ENCODE measurements around the gene RNF167.
A peak's percentile ranks its signal among the peaks of the same experiment; 100 is the strongest.

Gene RNF167

DNA sequence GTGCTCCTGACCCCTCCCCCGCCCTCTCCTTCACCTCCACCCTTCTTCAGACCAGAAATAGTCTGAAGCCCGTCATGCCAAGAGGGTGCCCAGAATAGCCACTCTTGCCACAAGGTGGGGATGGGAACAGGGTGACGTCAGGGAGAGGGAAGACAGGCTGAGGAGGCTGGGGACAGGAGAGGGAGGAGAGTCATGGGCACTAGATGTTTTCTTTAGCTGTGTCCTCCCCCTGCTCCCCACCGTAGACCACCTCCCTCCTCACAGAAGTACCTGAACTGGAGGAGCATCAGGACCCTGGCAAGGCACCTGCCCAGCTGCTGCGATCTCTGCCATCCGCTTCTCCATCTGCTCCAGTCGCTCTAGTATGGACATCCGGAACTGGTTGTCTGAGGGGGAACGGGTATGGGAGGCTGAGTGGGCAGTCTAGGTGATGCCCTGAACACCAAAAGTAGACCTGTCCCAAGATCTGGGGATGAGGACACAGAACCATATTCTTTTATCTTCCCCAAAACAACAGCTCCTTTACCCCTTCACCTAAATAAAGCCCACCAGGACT, 34.1 kb downstream of the RNF167 start:
- DNase-seq (ENCODE audit: low spot score), result no peak

DNA sequence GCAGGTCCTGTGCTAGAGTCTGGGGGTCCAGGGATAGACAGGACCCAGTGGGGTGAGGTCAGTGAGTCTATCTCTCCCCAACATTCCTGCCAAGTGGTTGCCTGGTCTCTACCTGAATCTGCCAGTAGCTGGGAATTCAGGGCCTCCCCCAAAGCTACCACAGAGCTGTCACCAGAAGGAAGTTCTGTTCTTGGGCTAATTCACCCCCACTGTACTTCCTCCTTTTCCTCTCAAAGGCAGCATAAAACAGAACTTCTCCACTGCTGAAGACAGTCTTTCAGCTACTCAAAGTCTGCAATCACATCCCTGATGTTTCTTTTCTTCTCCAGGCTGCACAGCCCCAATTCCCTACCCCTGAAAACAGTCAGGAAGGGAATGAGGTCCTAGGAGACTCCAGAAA, 38.7 kb downstream of the RNF167 start:
- TF ChIP-seq, protein P1, sequence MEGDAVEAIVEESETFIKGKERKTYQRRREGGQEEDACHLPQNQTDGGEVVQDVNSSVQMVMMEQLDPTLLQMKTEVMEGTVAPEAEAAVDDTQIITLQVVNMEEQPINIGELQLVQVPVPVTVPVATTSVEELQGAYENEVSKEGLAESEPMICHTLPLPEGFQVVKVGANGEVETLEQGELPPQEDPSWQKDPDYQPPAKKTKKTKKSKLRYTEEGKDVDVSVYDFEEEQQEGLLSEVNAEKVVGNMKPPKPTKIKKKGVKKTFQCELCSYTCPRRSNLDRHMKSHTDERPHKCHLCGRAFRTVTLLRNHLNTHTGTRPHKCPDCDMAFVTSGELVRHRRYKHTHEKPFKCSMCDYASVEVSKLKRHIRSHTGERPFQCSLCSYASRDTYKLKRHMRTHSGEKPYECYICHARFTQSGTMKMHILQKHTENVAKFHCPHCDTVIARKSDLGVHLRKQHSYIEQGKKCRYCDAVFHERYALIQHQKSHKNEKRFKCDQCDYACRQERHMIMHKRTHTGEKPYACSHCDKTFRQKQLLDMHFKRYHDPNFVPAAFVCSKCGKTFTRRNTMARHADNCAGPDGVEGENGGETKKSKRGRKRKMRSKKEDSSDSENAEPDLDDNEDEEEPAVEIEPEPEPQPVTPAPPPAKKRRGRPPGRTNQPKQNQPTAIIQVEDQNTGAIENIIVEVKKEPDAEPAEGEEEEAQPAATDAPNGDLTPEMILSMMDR (IDR thresholded peaks at IDR 0.05; ENCODE audit: extremely low read depth, missing control alignments), result no peak
- DNase-seq (ENCODE audit: low spot score), result no peak

More for the DNA sequence above, 34.1 kb downstream of the RNF167 start:
- TF ChIP-seq, protein P1 (IDR thresholded peaks at IDR 0.05; ENCODE audit: extremely low read depth, missing control alignments), result no peak

DNA sequence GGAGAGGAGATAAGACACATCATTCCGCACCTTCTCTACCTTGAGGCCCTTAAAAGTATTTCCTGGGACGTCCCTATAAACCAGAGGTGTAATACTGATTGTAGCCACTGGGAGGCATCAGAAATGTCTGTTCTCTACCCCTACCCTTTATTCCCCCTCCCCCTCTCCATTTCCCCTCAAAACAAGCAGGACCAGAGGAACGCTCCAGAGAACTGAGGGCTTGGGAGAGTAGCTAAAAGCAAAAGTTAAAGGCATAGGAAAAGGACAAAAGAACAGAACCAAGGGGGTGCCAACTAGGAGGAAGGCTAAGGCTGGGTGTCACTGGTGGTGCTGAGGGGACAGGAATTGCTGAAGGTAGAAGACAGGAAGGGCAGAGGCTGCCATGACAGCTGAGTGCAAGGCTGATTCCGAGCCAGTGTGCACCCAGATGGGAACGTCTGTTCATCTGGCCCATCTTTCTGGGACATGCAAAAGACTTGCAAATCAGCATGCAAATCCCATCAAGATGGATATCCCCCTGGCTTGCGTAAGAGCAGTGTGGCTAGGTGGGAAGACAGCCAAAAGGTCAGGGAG, 40.7 kb downstream of the RNF167 start:
- DNase-seq (ENCODE audit: low spot score), result peak; percentile 69
- TF ChIP-seq, protein P1 (IDR thresholded peaks at IDR 0.05; ENCODE audit: extremely low read depth, missing control alignments), result peak; percentile 55

DNA sequence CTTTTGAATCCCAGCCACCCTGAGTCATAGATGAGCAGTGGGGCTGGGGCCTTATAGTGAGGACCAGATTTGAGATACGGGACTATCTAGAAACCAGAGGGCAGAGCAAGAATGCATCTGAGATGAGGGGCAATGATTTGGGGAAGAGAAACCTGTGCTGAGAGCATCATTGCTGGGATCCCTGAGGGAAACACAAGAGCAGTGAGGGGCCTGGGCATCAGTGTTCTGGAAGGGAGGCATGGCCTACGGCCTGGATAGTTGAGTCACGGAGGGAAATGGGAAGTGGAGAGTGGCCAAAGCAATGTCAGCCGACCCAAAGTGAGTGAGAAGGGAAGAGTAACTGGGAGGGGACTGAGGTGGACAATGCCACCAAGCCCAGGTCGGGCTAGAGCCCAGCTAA, 42.2 kb downstream of the RNF167 start:
- no peak for DNase-seq (ENCODE audit: low spot score)
- TF ChIP-seq, protein P1 (IDR thresholded peaks at IDR 0.05; ENCODE audit: extremely low read depth, missing control alignments), result no peak

DNA sequence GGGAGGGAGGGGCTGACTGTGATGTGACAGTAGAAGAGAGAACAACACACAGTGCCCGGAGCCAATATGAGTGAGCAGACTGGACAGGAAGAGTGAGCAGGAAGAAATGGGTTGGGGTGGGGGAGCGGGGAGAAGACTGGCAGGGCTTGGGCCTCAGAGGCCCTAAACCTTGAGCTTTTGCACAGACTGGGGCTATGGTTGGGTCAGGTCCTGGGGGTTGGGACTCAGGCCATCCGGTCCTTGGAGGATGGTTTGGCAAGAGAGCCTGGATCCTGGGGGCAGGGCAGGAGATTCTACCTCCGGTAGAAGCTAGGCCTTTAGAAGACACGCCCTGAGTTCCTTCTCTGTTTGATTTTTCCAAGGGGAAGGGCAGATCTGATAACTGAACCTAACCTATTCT, 46.3 kb downstream of the RNF167 start:
- DNase-seq (ENCODE audit: low spot score), result no peak
- TF ChIP-seq, protein P1 (IDR thresholded peaks at IDR 0.05; ENCODE audit: extremely low read depth, missing control alignments), result no peak

DNA sequence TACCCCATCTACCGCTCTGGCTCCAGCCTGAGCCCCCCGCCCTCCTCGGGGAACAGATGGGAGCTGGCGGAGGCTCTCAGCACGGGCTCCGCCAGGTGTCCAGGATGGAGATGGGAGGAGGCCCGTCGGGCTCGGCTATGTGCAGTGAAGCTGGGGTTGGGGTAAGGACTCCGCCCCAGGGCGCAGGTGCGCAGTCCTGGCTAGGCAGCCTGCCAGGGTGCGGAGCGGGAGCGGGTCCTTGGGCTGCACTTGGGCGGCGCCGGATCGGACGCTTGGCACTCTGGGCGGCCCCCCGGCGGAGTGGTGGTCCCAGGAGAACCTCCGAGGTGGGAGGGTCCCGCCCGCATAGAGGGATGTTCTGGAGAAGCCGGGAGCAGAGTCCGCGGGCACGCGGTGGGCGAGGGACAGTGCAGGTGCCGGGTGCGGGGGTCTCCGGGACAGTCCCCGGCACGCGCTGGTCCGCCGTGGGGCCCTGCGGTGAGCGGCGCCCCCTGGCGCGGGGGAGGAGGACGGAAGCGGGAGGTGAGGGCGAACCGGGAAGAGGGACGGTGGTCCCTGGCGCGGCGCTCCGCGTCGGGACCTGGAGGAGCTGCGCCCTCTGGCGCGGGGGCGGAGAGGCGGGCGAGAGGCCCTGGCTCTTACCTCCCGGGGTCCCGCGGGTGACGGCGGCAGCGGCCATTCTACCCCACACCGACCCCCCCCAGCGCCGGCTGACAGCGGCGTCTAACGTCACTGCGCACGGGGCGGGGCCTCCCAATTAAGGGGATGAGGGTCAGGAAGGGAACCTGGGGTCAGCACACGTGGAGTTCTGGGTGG, 47.1 kb downstream of the RNF167 start, which contains the start of gene CAMTA2:
Gene CAMTA2, minus strand, starts transcription at position 725 of the 816 bp plus-strand sequence. CDS start 1,453 bp downstream, outside the sequence.
- TF ChIP-seq, protein P1 (IDR thresholded peaks at IDR 0.05; ENCODE audit: extremely low read depth, missing control alignments), result peak; percentile 63
- peak; percentile 92 for DNase-seq (ENCODE audit: low spot score)
